Psoas muscle (tissue), 8 donors: ENCODE results near the gene VPS13A. TPM values are rescaled to one million over a fixed set of nuclear protein-coding genes. Genes with fewer than 3 reads are reported as not detected.
A peak's percentile ranks its signal among the peaks of the same experiment; 100 is the strongest.

Experiments used
- ATAC-seq, 4 donors: fragments of 200-7000 bp; cut with Tn5 transposase; one replicate each; pipeline ENCODE4 v1.9.1; 2020; ENCODE audit warnings: moderate library complexity in 3 of 4, mild to moderate bottlenecking in 2 of 4
- DNase-seq, 2 donors: peaks; one replicate each; pipeline ENCODE4 v3.0.0-alpha.2; 2020
- H3K27ac ChIP-seq: fragments of 200-600 bp; one replicate; pipeline ENCODE4 v1.8.0; 2022
- H3K27me3 ChIP-seq, 3 donors: fragments of 200-600 bp in 1 of 3; one replicate each; pipeline versions ENCODE4 v1.6.1 to v1.8.0; 2013 to 2022; ENCODE audit warnings: low read length in 2 of 3, mild to moderate bottlenecking in 2 of 3, moderate library complexity in 1 of 3; ENCODE audit not compliant: insufficient read depth in 3 of 3
- H3K36me3 ChIP-seq, 2 donors: fragments of 200-600 bp in 1 of 2; one replicate each; pipeline versions ENCODE4 v1.6.1 to v1.8.0; 2013 to 2022; ENCODE audit warnings: low read depth in 1 of 2, mild to moderate bottlenecking in 1 of 2, moderate library complexity in 1 of 2; ENCODE audit not compliant: insufficient read depth in 1 of 2
- H3K4me1 ChIP-seq: fragments of 200-600 bp; one replicate; pipeline ENCODE4 v1.8.0; 2022
- H3K4me3 ChIP-seq: fragments of 200-600 bp; one replicate; pipeline ENCODE4 v1.8.0; 2022; ENCODE audit warnings: mild to moderate bottlenecking
- H3K9me3 ChIP-seq: fragments of 200-600 bp; one replicate; pipeline ENCODE4 v1.8.0; 2022
- CTCF ChIP-seq: fragments of 200-600 bp; IDR thresholded peaks from one replicate; pipeline ENCODE4 v1.8.0; 2022; ENCODE audit warnings: antibody characterized with exemption
- WGBS, 3 donors: extraction: QIAGEN DNeasy Blood & Tissue Kit; methylation state at CpG; one replicate each; pipeline versions ENCODE4 v1.1.6 to v1.1.7; 2013; 5-methylcytosine and 5-hydroxymethylcytosine counted together
- intact Hi-C, 2 donors: fragments of 100-400 bp; cut with DNase I; formaldehyde crosslinking; loops; one replicate each; pipeline versions ENCODE4 v1.11.0 to v1.14.2; 2022
- polyA plus RNA-seq, 3 donors: library from polyadenylated mRNA; stranded (reverse); fragments of 200-250 nt; gene quantifications; one replicate each; pipeline ENCODE4 v1.2.3, GENCODE V29; 2013
- total RNA-seq, 4 donors: library from RNA; stranded (reverse); fragmentation: NEBNext Ultra II Directional in 2 of 4; extraction: Animal tissue kit (Norgen Biotek cat#: 25700) in 2 of 4; gene quantifications; one replicate each; pipeline versions ENCODE4 v1.2.1 to v1.2.4, GENCODE V29; 2021 to 2023
- donor health status: healthy with polysubstance abuse.
- donor health status: DM: no; HTN: no; CAD: no; lungs with moderate emphysema.
- donor health status: Bipolar disorder and iron deficiency.
- donor health status: healthy.
- donor health status: DM: yes; HTN: yes; CAD: no.
- donor health status: DM: no; HTN: no; CAD: no.
- donor health status: DM: no; HTN: no; CAD: no.
- donor health status: DM: yes; HTN: yes; CAD: no.

VPS13A gene
- total and polyA plus RNA-seq, 7 donors, result 3.3 to 27.0 (median 19.4) TPM

GRCh38 chr9:77142366-77142765, 35.0 kb upstream of the VPS13A start:
- no peak for TF ChIP-seq CTCF
- DNase-seq (no peak), ATAC-seq (no peak)
- no peak overlapping the region for H3K27ac ChIP-seq
- H3K4me1 ChIP-seq, result no peaks in the 10 kb centered on the region
- H3K36me3 ChIP-seq, result no peaks in the 10 kb centered on the region
- intact Hi-C loops, result no loop called here
- H3K27me3 ChIP-seq, result no peaks in the 10 kb centered on the region
- WGBS, 3 donors, result 80 to 91% (median 91%) methylated on average over 2 of the region's 2 CpGs
- no peaks in the 10 kb centered on the region for H3K9me3 ChIP-seq
- H3K4me3 ChIP-seq, result no peak overlapping the region

- DNase-seq (no peak), ATAC-seq (no peak)
- H3K36me3 ChIP-seq, result no peaks in the 10 kb centered on the region
- H3K27ac ChIP-seq, result no peak overlapping the region
- intact Hi-C loops, result loop anchor here (2.0 to 5.0 kb wide), 2 partner anchors 338 to 339 kb away; no protein-coding TSS in a partner anchor
- WGBS, 3 donors, result 36 to 56% (median 42%) methylated on average over 1 to 2 of the region's 2 CpGs
- H3K4me3 ChIP-seq, result no peak overlapping the region
- H3K27me3 ChIP-seq, result no peaks in the 10 kb centered on the region
- no peaks in the 10 kb centered on the region for H3K9me3 ChIP-seq
- H3K4me1 ChIP-seq, result no peaks in the 10 kb centered on the region
- TF ChIP-seq CTCF, result no peak
These were observed 27.5 kb upstream of the VPS13A start for GRCh38 chr9:77149879-77150278.

GRCh38 chr9:77152289-77152688, 25.0 kb upstream of the VPS13A start:
- Histone ChIP-seq H3K27ac (no peak overlapping the region), H3K36me3 (no peaks in the 10 kb centered on the region), H3K4me3 (no peak overlapping the region), H3K9me3 (no peaks in the 10 kb centered on the region), H3K4me1 (peaks cover 2% of the 10 kb centered on the region), H3K27me3 (no peaks in the 10 kb centered on the region)
- intact Hi-C loops, result no loop called here
- no peak for ATAC-seq
- DNase-seq, result no peak
- TF ChIP-seq CTCF, result no peak
- 30 to 41% (median 40%) methylated on average over 1 of the region's 1 CpG for WGBS, 3 donors

GRCh38 chr9:77156646-77157371, 20.5 kb upstream of the VPS13A start:
- DNase-seq (no peak), ATAC-seq (peak; percentile 58 to 95 (median 76))
- H3K27ac ChIP-seq, result peak overlapping the region; percentile 1
- WGBS, 3 donors, result 57 to 70% (median 65%) methylated on average over 2 of the region's 2 CpGs
- no peaks in the 10 kb centered on the region for H3K9me3 ChIP-seq
- peaks cover 8% of the 10 kb centered on the region for H3K4me1 ChIP-seq
- H3K36me3 ChIP-seq, result no peaks in the 10 kb centered on the region
- no peak for TF ChIP-seq CTCF
- intact Hi-C loops, result no loop called here
- no peak overlapping the region for H3K4me3 ChIP-seq
- no peaks in the 10 kb centered on the region for H3K27me3 ChIP-seq
